GM23248 (cell line): ENCODE measurements around the gene CD8B2. TPM values are rescaled to one million over a fixed set of nuclear protein-coding genes. Genes with fewer than 3 reads are reported as not detected.
"Not testable (repeated sequence)": the region's sequence is repeated elsewhere in the genome, so short reads cannot be mapped to it uniquely, and the experiment has no call there.

Source experiments
- DNase-seq: peaks from one replicate; pipeline ENCODE4 v3.0.0-alpha.2; 2015
- H2AFZ ChIP-seq: fragments of 200-600 bp; sonication (generic); 2 replicates; pipeline ENCODE4 v1.6.1; 2016; ENCODE audit warnings: antibody characterized with exemption
- H3F3A ChIP-seq: fragments of 200-600 bp; sonication (generic); 2 replicates; pipeline ENCODE4 v1.6.1; 2016; ENCODE audit warnings: mild to moderate bottlenecking, antibody characterized with exemption, mixed run types; ENCODE audit not compliant: insufficient read depth
- H3K27ac ChIP-seq: fragments of 200-600 bp; sonication (generic); 2 replicates; pipeline ENCODE4 v1.5.1; 2016; ENCODE audit warnings: mild to moderate bottlenecking
- H3K27me3 ChIP-seq: fragments of 200-600 bp; sonication (generic); replicated peaks from 2 replicates; pipeline ENCODE4 v1.6.1; 2016; ENCODE audit warnings: mild to moderate bottlenecking; ENCODE audit not compliant: insufficient read depth
- H3K36me3 ChIP-seq: fragments of 200-600 bp; sonication (generic); 2 replicates; pipeline ENCODE4 v1.6.1; 2016; ENCODE audit warnings: low read depth, mild to moderate bottlenecking
- H3K4me1 ChIP-seq: fragments of 200-600 bp; sonication (generic); 2 replicates; pipeline ENCODE4 v1.6.1; 2016; ENCODE audit warnings: mild to moderate bottlenecking; ENCODE audit not compliant: insufficient read depth
- H3K4me2 ChIP-seq: fragments of 200-600 bp; sonication (generic); one replicate; pipeline ENCODE4 v1.6.1; 2016; ENCODE audit warnings: mild to moderate bottlenecking; ENCODE audit not compliant: unreplicated experiment
- H3K4me3 ChIP-seq: fragments of 200-600 bp; sonication (generic); 2 replicates; pipeline ENCODE4 v1.5.1; 2016; ENCODE audit warnings: mild to moderate bottlenecking
- H3K79me2 ChIP-seq: fragments of 200-600 bp; sonication (generic); 2 replicates; pipeline ENCODE4 v1.6.1; 2016; ENCODE audit warnings: mild to moderate bottlenecking; ENCODE audit not compliant: insufficient read depth
- H3K9ac ChIP-seq: fragments of 200-600 bp; sonication (generic); 2 replicates; pipeline ENCODE4 v1.6.1; 2016; ENCODE audit warnings: mild to moderate bottlenecking
- H3K9me2 ChIP-seq: fragments of 200-600 bp; sonication (generic); 2 replicates; pipeline ENCODE4 v1.6.1; 2016; ENCODE audit warnings: mixed run types, mild to moderate bottlenecking, moderate library complexity; ENCODE audit not compliant: insufficient read depth
- H3K9me3 ChIP-seq: fragments of 200-600 bp; sonication (generic); one replicate; pipeline ENCODE4 v1.6.1; 2017; ENCODE audit warnings: low read depth
- H4K20me1 ChIP-seq: fragments of 200-600 bp; sonication (generic); 2 replicates; pipeline ENCODE4 v1.6.0; 2016; ENCODE audit not compliant: insufficient read depth
- WGBS, 2 experiments: methylation state at CpG; one replicate each; pipeline ENCODE4 v1.1.6; 2015 to 2017; ENCODE audit warnings: low lambda C conversion rate in 2 of 2, low coverage in 1 of 2; ENCODE audit errors: missing lambda C conversion rate in 2 of 2; 5-methylcytosine and 5-hydroxymethylcytosine counted together
- in situ Hi-C: fragments of 300-500 bp; cut with MboI; formaldehyde crosslinking; loops from 2 replicates; pipeline ENCODE4 v1.15.0; 2020
- polyA plus RNA-seq: library from polyadenylated mRNA; unstranded; fragments of >200 nt; fragmentation: Nextera tagmentation; extraction: Ambion mirVana; gene quantifications from 2 replicates; pipeline ENCODE4 v1.2.1, GENCODE V29; 2016
- total RNA-seq: library from RNA; depleted of rRNA; stranded (reverse); fragments of >200 nt; shearing (Covaris generic); gene quantifications from 2 replicates; pipeline ENCODE4 v1.2.3, GENCODE V29; 2014

The CD8B2 gene
- total and polyA plus RNA-seq, 2 experiments from 2014 or later, result not detected

GRCh38 chr2:106504787-106505186 lies 17.6 kb downstream of the CD8B2 start:
- H2AFZ ChIP-seq, H4K20me1 ChIP-seq, H3K27ac ChIP-seq, H3K9ac ChIP-seq, H3K4me3 ChIP-seq, H3K9me3 ChIP-seq, H3K4me2 ChIP-seq, H3K79me2 ChIP-seq, H3K36me3 ChIP-seq, in situ Hi-C loops, H3F3A ChIP-seq, H3K9me2 ChIP-seq, H3K4me1 ChIP-seq, DNase-seq, H3K27me3 ChIP-seq: not testable (repeated sequence)
- 54 to 60% methylated on average over 4 of the region's 4 CpGs for WGBS, 2 experiments

DNA sequence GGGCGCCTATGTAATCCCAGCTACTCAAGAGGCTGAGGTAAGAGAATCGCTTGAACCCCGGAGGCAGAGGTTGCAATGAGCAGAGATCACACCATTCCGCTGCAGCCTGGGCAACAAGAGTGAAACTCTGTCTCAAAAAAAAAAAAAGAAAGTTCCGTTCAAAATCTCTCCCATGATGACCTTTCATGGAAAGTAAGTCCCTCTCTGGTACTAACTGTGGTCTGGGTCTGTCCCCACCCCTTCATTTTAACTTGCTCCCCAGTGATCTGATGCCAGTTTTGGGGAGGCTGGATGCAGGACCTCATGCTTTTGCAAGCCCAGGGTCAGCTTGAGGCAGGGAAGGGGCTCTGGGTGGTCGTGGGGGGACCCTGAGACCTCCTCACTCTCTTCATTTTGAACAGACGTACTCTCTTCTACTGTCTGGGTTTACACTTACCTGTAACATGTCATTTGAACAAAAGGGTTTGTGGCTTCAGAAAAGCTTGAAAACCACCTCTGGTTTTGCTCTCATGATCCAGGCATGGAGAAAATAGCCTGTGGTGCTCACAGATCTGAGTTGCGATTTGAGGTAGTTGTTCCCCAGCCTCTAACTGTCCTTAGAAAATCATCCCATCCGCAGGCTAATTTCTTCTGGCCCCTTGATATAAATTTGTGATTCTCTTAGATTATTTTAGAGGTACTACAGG lies 19.0 kb downstream of the CD8B2 start:
- H3K4me3 ChIP-seq, H3K9me2 ChIP-seq, H3F3A ChIP-seq, H3K36me3 ChIP-seq, H3K4me2 ChIP-seq, H3K9ac ChIP-seq, H3K9me3 ChIP-seq, H3K27ac ChIP-seq, H3K79me2 ChIP-seq, in situ Hi-C loops, H3K27me3 ChIP-seq, H4K20me1 ChIP-seq, DNase-seq, H2AFZ ChIP-seq, H3K4me1 ChIP-seq: not testable (repeated sequence)
- WGBS, 2 experiments, result 62 to 71% methylated on average over 8 to 9 of the region's 9 CpGs

- H3K4me3 ChIP-seq, H3K79me2 ChIP-seq, H3F3A ChIP-seq, H3K27ac ChIP-seq, H3K9me3 ChIP-seq, H2AFZ ChIP-seq, in situ Hi-C loops, H3K4me1 ChIP-seq, H3K27me3 ChIP-seq, H3K36me3 ChIP-seq, H3K9me2 ChIP-seq, H4K20me1 ChIP-seq, H3K9ac ChIP-seq, H3K4me2 ChIP-seq, DNase-seq: not testable (repeated sequence)
- WGBS, 2 experiments, result 71 to 75% methylated on average over 8 to 9 of the region's 11 CpGs
Observed at GRCh38 chr2:106508660-106509373, 21.7 kb downstream of the CD8B2 start.

- H2AFZ ChIP-seq, H3K27me3 ChIP-seq, H3K4me2 ChIP-seq, DNase-seq, H3K27ac ChIP-seq, H4K20me1 ChIP-seq, H3K79me2 ChIP-seq, H3K4me3 ChIP-seq, H3K9me2 ChIP-seq, H3K4me1 ChIP-seq, H3K36me3 ChIP-seq, H3K9ac ChIP-seq, in situ Hi-C loops, H3K9me3 ChIP-seq, H3F3A ChIP-seq: not testable (repeated sequence)
- 77 to 86% methylated on average over 6 of the region's 6 CpGs for WGBS, 2 experiments
Observed at GRCh38 chr2:106509374-106509770, 22.2 kb downstream of the CD8B2 start.

GRCh38 chr2:106510791-106511190 lies 23.6 kb downstream of the CD8B2 start:
- H3K9ac ChIP-seq, H3K4me1 ChIP-seq, H3K79me2 ChIP-seq, H3K36me3 ChIP-seq, H4K20me1 ChIP-seq, H3K9me3 ChIP-seq, H3K4me3 ChIP-seq, H3K9me2 ChIP-seq, H2AFZ ChIP-seq, in situ Hi-C loops, DNase-seq, H3F3A ChIP-seq, H3K27ac ChIP-seq, H3K27me3 ChIP-seq: not testable (repeated sequence)
- H3K4me2 ChIP-seq, result peak overlapping the region; percentile 90
- WGBS, 2 experiments, result 35 to 38% methylated on average over 4 of the region's 4 CpGs

DNA sequence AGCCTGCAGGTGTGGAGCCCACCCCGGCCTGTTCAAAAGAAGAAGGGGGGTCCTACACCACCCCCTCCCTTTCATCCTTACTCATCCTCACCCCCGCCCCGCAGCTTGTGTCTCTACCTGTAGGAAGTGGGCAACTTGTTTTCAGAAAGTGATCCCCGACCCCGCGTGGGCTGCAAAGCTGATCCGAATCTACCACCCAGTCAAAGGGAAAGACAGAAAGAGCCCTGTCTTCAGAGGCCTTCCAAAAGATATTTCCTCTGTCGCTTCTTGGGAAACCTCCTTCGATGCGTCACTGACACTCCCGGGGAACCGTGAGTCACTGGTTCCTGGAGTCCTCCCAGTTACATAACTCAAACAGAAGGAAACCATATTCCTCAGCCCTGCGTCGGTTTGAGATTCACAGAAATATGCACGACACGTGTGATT lies 24.3 kb downstream of the CD8B2 start:
- H3K4me3 ChIP-seq, result peak overlapping the region; percentile 70
- H4K20me1 ChIP-seq, H3F3A ChIP-seq, H3K9me3 ChIP-seq, H3K9me2 ChIP-seq, H3K4me1 ChIP-seq, H3K27me3 ChIP-seq, H3K36me3 ChIP-seq, in situ Hi-C loops, H3K79me2 ChIP-seq: not testable (repeated sequence)
- WGBS, 2 experiments, result 0 to 4% methylated on average over 10 to 16 of the region's 16 CpGs
- DNase-seq, result peak; percentile 91
- peak overlapping the region; percentile 90 for H2AFZ ChIP-seq
- peak overlapping the region; percentile 76 for H3K27ac ChIP-seq
- H3K9ac ChIP-seq, result peak overlapping the region; percentile 67
- H3K4me2 ChIP-seq, result peak overlapping the region; percentile 90

- H4K20me1 ChIP-seq, H3K27me3 ChIP-seq, H3K4me1 ChIP-seq, in situ Hi-C loops, H3F3A ChIP-seq, H3K36me3 ChIP-seq, H3K79me2 ChIP-seq, H3K9me2 ChIP-seq, H3K9me3 ChIP-seq: not testable (repeated sequence)
- 11 to 14% methylated on average over 7 of the region's 7 CpGs for WGBS, 2 experiments
- DNase-seq, result peak; percentile 44
- H2AFZ ChIP-seq, result peak overlapping the region; percentile 90
- H3K4me2 ChIP-seq, result peak overlapping the region; percentile 90
- H3K9ac ChIP-seq, result peak overlapping the region; percentile 67
- peak overlapping the region; percentile 70 for H3K4me3 ChIP-seq
- H3K27ac ChIP-seq, result peak overlapping the region; percentile 76
Observed at GRCh38 chr2:106511934-106512333, 24.8 kb downstream of the CD8B2 start.
